COLO668 (cell line): ENCODE results near the gene KCTD17.

Experiments
- DNase-seq: peaks from one replicate; lab custom pipeline; 2025; ENCODE audit not compliant: unreplicated experiment; lab: John Stamatoyannopoulos, UW

KCTD17 gene

GRCh38 chr22:37020192-37020479 lies 31.4 kb upstream of the KCTD17 start:
- DNase-seq: no peak

GRCh38 chr22:37021041-37021440 lies 30.5 kb upstream of the KCTD17 start:
- no peak for DNase-seq

- peak; percentile 54 for DNase-seq
These were observed 29.6 kb upstream of the KCTD17 start for GRCh38 chr22:37021710-37022482.

- no peak for DNase-seq
These were observed 28.8 kb upstream of the KCTD17 start for GRCh38 chr22:37022483-37023337.

GRCh38 chr22:37023743-37024338 lies 27.7 kb upstream of the KCTD17 start:
- no peak for DNase-seq

- no peak for DNase-seq
These were observed 27.0 kb upstream of the KCTD17 start for GRCh38 chr22:37024339-37025157.

- no peak for DNase-seq
These were observed 26.0 kb upstream of the KCTD17 start for GRCh38 chr22:37025500-37026070.

GRCh38 chr22:37026325-37026724 lies 25.2 kb upstream of the KCTD17 start:
- no peak for DNase-seq

GRCh38 chr22:37027556-37027955 lies 24.0 kb upstream of the KCTD17 start:
- no peak for DNase-seq

- no peak for DNase-seq
These were observed 22.6 kb upstream of the KCTD17 start for GRCh38 chr22:37028692-37029674.

- no peak for DNase-seq
These were observed 20.8 kb upstream of the KCTD17 start for GRCh38 chr22:37030560-37031281.

- no peak for DNase-seq
These were observed 19.4 kb upstream of the KCTD17 start for GRCh38 chr22:37032134-37032534.

- no peak for DNase-seq
These were observed 18.7 kb upstream of the KCTD17 start for GRCh38 chr22:37032535-37033460.

GRCh38 chr22:37033605-37034430 lies 17.7 kb upstream of the KCTD17 start:
- no peak for DNase-seq

GRCh38 chr22:37036655-37037377 lies 14.7 kb upstream of the KCTD17 start:
- no peak for DNase-seq

- DNase-seq: no peak
These were observed 13.9 kb upstream of the KCTD17 start for GRCh38 chr22:37037669-37038068.
